Renal pelvis (tissue), 12 donors: ENCODE measurements around the gene PPFIA1. TPM values are rescaled to one million over a fixed set of nuclear protein-coding genes. Genes with fewer than 3 reads are reported as not detected.

Experiments
- DNase-seq: peaks from one replicate; pipeline ENCODE4 v3.0.0-alpha.2; 2013
- long read RNA-seq, 16 experiments: transcript quantifications; one replicate each; lab custom pipeline, GENCODE V29; 2026
- polyA plus RNA-seq, 3 donors: library from polyadenylated mRNA; unstranded; fragments of 120-200 nt; gene quantifications; one replicate each; pipeline ENCODE4 v1.2.1, GENCODE V29; 2013; ENCODE audit not compliant: insufficient read length in 3 of 3

PPFIA1 gene
- 10 to 100 TPM; 46.3 to 60.2 (median 55.9) TPM for polyA plus RNA-seq
- long read RNA-seq, donor 1, full-length matches to known transcripts = 3 of 3 reads
- long read RNA-seq, donor 1, partial matches to known transcripts = 0 of 3 reads
- long read RNA-seq, donor 1, other reads (novel, unspliced or antisense) = 0 of 3 reads
- long read RNA-seq, donor 2, full-length matches to known transcripts = 7 of 7 reads
- long read RNA-seq, donor 2, partial matches to known transcripts = 0 of 7 reads
- long read RNA-seq, donor 2, other reads (novel, unspliced or antisense) = 0 of 7 reads
- long read RNA-seq, donor 3, full-length matches to known transcripts = 2 of 2 reads
- long read RNA-seq, donor 3, partial matches to known transcripts = 0 of 2 reads
- long read RNA-seq, donor 3, other reads (novel, unspliced or antisense) = 0 of 2 reads
- long read RNA-seq, donor 4, full-length matches to known transcripts = 3 of 3 reads
- long read RNA-seq, donor 4, partial matches to known transcripts = 0 of 3 reads
- long read RNA-seq, donor 4, other reads (novel, unspliced or antisense) = 0 of 3 reads
- long read RNA-seq, donor 5 = 0 reads
- long read RNA-seq, donor 6, partial matches to known transcripts = 16 of 18 reads
- long read RNA-seq, donor 6, other reads (novel, unspliced or antisense) = 0 of 18 reads
- long read RNA-seq, donor 7, partial matches to known transcripts = 5 of 7 reads
- long read RNA-seq, donor 7, other reads (novel, unspliced or antisense) = 0 of 7 reads
- long read RNA-seq, donor 8, partial matches to known transcripts = 0 of 1 reads
- long read RNA-seq, donor 8, other reads (novel, unspliced or antisense) = 0 of 1 reads
- long read RNA-seq, donor 9, partial matches to known transcripts = 0 of 6 reads
- long read RNA-seq, donor 9, other reads (novel, unspliced or antisense) = 0 of 6 reads
- long read RNA-seq, donor 10, full-length matches to known transcripts = 2 of 34 reads
- long read RNA-seq, donor 10, partial matches to known transcripts = 32 of 34 reads
- long read RNA-seq, donor 10, other reads (novel, unspliced or antisense) = 0 of 34 reads
- long read RNA-seq, donor 11, partial matches to known transcripts = 0 of 1 reads
- long read RNA-seq, donor 11, other reads (novel, unspliced or antisense) = 0 of 1 reads
- long read RNA-seq, donor 12, full-length matches to known transcripts = 3 of 20 reads
- long read RNA-seq, donor 12, partial matches to known transcripts = 17 of 20 reads
- long read RNA-seq, donor 12, other reads (novel, unspliced or antisense) = 0 of 20 reads
- long read RNA-seq, donor 13, partial matches to known transcripts = 0 of 2 reads
- long read RNA-seq, donor 13, other reads (novel, unspliced or antisense) = 0 of 2 reads
- long read RNA-seq, donor 14 = 0 reads
- long read RNA-seq, donor 15, full-length matches to known transcripts = 1 of 27 reads
- long read RNA-seq, donor 15, partial matches to known transcripts = 26 of 27 reads
- long read RNA-seq, donor 15, other reads (novel, unspliced or antisense) = 0 of 27 reads
- long read RNA-seq, donor 16, partial matches to known transcripts = 32 of 32 reads
- long read RNA-seq, donor 16, other reads (novel, unspliced or antisense) = 0 of 32 reads

GRCh38 chr11:70270104-70270876, at the start of gene PPFIA1:
Gene PPFIA1 (plus strand): TSS chr11:70270690. CDS start chr11:70272173, 1,483 bp downstream.
- DNase-seq = peak; percentile 96

DNA sequence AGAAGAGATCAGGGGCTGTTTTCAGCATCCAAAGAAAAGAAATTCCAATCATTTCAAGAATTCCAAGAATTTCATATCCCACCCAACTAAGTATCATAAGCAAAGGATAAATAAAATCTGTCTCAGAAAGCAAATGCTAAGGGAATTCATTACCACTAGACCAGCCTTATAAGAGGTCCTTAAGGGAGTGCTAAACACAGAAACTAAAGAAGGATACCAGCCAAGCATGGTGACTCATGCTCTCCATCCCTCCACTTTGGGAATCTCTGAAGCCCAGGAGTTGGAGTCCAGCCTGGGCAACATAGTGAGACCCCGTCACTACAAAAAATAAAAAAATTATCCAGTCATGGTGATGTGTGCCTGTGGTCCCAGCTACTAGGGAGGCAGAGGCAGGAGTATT, 49.6 kb upstream of the PPFIA1 start:
- no peak for DNase-seq

DNA sequence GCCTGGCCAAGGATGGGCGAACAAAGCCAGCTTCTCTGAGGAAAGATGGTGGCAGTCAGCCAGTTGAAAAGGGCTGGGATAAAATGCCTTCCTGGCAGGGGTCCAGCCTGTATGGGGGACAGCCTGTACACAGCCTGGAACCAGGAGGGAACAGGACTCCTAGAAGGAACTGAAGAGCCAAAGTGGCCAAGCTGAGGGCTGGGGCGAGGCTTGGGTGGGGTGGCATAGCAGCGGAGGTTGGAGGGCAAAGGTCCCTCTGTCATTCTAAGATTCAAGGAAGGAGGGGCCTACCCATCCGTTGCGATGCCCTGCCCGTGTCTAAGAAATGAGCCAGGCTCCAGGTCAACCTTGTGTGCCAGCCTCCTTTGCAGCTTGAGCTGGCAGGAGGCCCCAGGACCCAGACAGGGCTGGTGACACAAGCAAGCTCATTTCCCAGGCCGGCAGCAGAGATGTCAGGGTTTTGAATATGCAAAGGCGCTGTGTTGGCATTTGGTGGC, 44.8 kb upstream of the PPFIA1 start:
- no peak for DNase-seq

GRCh38 chr11:70226183-70226582, 44.3 kb upstream of the PPFIA1 start:
- DNase-seq = no peak

GRCh38 chr11:70226967-70227366, 43.5 kb upstream of the PPFIA1 start:
- no peak for DNase-seq

- DNase-seq = no peak
Observed at GRCh38 chr11:70229737-70230136, 40.8 kb upstream of the PPFIA1 start.

- no peak for DNase-seq
Observed at GRCh38 chr11:70230151-70230839, 40.2 kb upstream of the PPFIA1 start.

- no peak for DNase-seq
Observed at GRCh38 chr11:70230840-70231710, 39.4 kb upstream of the PPFIA1 start.

- DNase-seq = no peak
Observed at GRCh38 chr11:70233034-70233433, 37.5 kb upstream of the PPFIA1 start.

- DNase-seq = no peak
Observed at GRCh38 chr11:70233511-70233934, 37.0 kb upstream of the PPFIA1 start.

DNA sequence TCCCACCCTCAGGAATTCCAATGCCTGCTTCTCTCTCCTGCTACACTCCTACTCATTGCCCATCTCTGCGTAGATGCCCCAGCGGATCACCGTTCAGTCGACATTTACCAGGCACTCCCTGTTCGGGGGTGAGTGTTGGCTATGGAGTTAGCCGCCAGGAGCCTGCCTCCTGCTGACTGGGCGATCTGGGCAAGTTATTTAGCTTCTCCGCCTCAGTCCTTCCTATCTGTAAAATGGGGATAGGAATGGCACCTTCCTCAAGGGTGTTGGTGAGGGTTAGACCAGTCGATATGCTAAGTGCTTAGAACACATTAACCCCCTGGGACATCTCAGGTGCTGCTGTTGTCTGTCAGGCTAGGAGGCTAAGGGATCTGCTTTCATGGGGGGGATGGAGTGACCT, 36.5 kb upstream of the PPFIA1 start:
- DNase-seq = no peak

DNA sequence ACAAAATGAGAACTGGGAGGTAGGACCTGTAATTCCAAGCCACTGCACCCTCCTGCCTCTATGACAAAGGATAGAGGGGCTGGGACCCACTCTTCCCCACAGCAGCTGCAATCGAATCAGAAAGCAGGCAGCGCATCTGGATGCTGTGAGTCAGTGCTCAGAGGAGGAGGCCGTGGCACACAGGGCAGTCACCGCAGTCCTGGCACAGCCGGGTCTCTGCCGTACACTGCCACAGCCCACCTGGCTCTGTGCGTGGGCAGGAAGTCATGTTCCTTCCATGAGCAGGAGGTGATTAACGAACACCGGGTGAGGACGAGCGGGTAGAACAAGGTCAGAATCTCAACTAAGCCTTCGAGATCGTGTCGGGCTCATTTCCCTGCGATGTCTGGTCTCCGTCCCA, 30.2 kb upstream of the PPFIA1 start:
- no peak for DNase-seq

DNA sequence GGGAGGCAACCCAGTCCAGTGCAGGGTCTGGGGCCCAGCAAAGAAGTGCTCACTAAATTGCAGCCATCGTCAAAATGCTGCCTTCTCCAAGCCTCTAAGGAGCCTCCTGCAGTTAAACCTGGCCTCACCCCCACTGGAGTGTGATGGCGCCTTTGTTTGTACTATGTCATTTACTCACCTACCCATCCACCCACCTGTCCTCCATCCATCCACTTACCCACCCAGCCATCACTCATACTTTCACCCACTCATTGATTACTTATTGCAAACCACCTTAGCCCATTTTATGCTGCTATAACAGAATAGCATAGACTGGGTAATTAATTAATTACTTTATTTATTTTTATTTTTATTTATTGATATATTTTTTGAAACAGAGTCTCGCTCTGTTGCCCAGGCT, 28.8 kb upstream of the PPFIA1 start:
- DNase-seq = no peak

GRCh38 chr11:70242885-70243284, 27.6 kb upstream of the PPFIA1 start:
- no peak for DNase-seq

DNA sequence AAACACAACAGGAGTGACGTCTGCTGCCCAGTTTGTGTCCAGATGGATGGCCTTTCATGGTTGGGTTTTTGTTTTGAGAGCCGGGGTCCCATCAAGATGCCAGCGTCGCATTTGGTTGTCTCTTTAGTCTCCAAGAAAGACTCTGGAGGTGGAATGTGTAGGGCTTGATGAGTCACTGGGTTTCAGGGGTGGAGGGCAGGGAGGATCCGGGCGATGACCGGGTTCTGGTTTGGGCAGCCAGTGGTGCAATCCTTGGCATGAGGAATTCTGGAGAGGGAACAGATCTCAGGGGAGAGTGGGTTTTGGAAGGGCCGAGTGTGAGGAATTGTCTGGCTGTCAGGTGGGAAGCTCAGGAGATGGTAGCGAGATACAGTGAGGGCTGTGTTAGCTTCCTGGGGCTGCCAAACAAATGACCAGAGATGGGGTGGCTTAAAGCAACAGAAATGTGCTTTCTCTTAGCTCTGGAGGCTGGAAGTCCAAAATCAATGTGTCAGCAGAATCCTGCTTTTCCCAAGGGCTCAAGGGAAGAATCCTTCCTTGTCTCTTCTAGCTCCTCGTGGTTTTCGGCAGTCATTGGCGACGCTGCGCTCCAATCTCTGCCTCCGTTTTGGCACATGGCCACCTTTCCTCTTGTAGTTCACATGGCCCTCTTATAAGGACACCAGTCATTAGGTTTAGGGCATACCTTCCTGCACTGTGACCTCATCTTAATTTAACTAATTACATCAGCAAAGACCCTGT, 26.4 kb upstream of the PPFIA1 start:
- no peak for DNase-seq

GRCh38 chr11:70244698-70245097, 25.8 kb upstream of the PPFIA1 start:
- DNase-seq = no peak

DNA sequence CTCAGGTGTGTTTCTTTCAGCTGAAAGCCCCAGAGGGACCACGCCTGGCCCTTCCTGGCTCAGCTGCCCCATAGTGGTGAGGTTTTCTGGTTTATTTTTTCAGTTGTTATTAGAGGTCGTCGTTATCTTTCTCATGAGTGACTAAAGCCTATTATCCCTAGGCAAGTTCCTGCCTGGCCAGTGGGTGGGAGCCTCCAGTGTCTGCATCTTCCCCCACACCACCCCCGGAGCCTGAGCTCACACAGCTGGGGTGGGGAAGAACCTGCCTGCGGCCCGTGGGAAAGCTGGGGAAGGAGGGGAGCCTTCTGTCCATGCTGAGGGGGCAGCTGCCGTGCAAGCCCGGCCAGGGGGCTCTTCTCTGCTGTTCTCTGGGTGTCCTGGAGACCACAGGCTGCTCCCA, 24.3 kb upstream of the PPFIA1 start:
- no peak for DNase-seq
